DND-41 (cell line): ENCODE results near the gene FAM184B.

Experiments
- ATAC-seq: fragments of 200-7000 bp; cut with Tn5 transposase; 3 replicates; pipeline ENCODE4 v1.9.1; 2021; ENCODE audit warnings: low read depth; ENCODE audit not compliant: insufficient read depth
- DNase-seq: peaks from one replicate; pipeline ENCODE4 v3.0.0-alpha.2; 2020
- H2AFZ ChIP-seq: 2 replicates; pipeline ENCODE4 v1.6.0; 2012; ENCODE audit warnings: low read depth, low read length
- H3K27ac ChIP-seq: 2 replicates; pipeline ENCODE4 v1.5.1; 2012; ENCODE audit warnings: low read length, inconsistent platforms
- H3K27me3 ChIP-seq: fragments of 200-600 bp; sonication (generic); 2 replicates; pipeline ENCODE4 v1.6.0; 2012; ENCODE audit warnings: low read length, mild to moderate bottlenecking, inconsistent platforms; ENCODE audit not compliant: insufficient read depth, poor library complexity
- H3K36me3 ChIP-seq: 2 replicates; pipeline ENCODE4 v1.5.1; 2012; ENCODE audit warnings: low read length, inconsistent platforms; ENCODE audit not compliant: insufficient read depth
- H3K4me1 ChIP-seq: 2 replicates; pipeline ENCODE4 v1.5.1; 2012; ENCODE audit warnings: mild to moderate bottlenecking, low read length; ENCODE audit not compliant: insufficient read depth
- H3K4me2 ChIP-seq: 2 replicates; pipeline ENCODE4 v1.6.0; 2012; ENCODE audit warnings: mild to moderate bottlenecking, moderate library complexity, low read length, inconsistent platforms; ENCODE audit not compliant: insufficient read depth
- H3K4me3 ChIP-seq, 2 experiments: fragments of 200-600 bp in 1 of 2; shearing (Covaris generic) in 1 of 2; 2 replicates each; pipeline ENCODE4 v1.5.1; 2012 to 2016; ENCODE audit warnings: inconsistent platforms in 2 of 2, low read length in 2 of 2, mild to moderate bottlenecking in 2 of 2, low read depth in 1 of 2, moderate library complexity in 1 of 2
- H3K79me2 ChIP-seq: 2 replicates; pipeline ENCODE4 v1.6.0; 2012; ENCODE audit warnings: low read length, inconsistent platforms; ENCODE audit not compliant: insufficient read depth
- H3K9ac ChIP-seq: 2 replicates; pipeline ENCODE4 v1.6.0; 2012; ENCODE audit warnings: low read depth, mild to moderate bottlenecking, inconsistent platforms, low read length, moderate library complexity
- H3K9me3 ChIP-seq: 2 replicates; pipeline ENCODE4 v1.5.1; 2012; ENCODE audit warnings: low read length, moderate library complexity, mild to moderate bottlenecking, inconsistent platforms; ENCODE audit not compliant: insufficient read depth, severe bottlenecking
- H4K20me1 ChIP-seq: 2 replicates; pipeline ENCODE4 v1.6.0; 2012; ENCODE audit warnings: low read length; ENCODE audit not compliant: insufficient read depth
- CTCF ChIP-seq: IDR thresholded peaks from 2 replicates; pipeline ENCODE4 v1.5.1; 2012; ENCODE audit warnings: borderline replicate concordance, low read length, moderate library complexity, mild to moderate bottlenecking; ENCODE audit not compliant: poor library complexity, severe bottlenecking; ENCODE audit errors: extremely low read depth
- EZH2 ChIP-seq: IDR thresholded peaks from 3 replicates; pipeline ENCODE4 v1.6.1; 2012; ENCODE audit warnings: borderline replicate concordance, low read depth, mild to moderate bottlenecking, moderate library complexity, low read length, inconsistent platforms; ENCODE audit not compliant: severe bottlenecking

The FAM184B gene

GRCh38 chr4:17636341-17636695 lies 145.1 kb downstream of the FAM184B start:
- no peak overlapping the region for H3K4me3 ChIP-seq
- H3K27me3 ChIP-seq: no peaks in the 10 kb centered on the region
- H3K4me2 ChIP-seq: no peak overlapping the region
- no peak overlapping the region for H3K27ac ChIP-seq
- DNase-seq (no peak), ATAC-seq (peak; percentile 21; the same call in 2 of the 3 replicates)
- H2AFZ ChIP-seq: no peak overlapping the region
- TF ChIP-seq EZH2: no peak
- TF ChIP-seq CTCF: no peak
- no peaks in the 10 kb centered on the region for H3K4me1 ChIP-seq
- peaks cover 51% of the 10 kb centered on the region for H3K36me3 ChIP-seq
- H3K79me2 ChIP-seq: no peaks in the 10 kb centered on the region
- no peak overlapping the region for H3K9ac ChIP-seq
- no peaks in the 10 kb centered on the region for H3K9me3 ChIP-seq
- H4K20me1 ChIP-seq: peaks cover 19% of the 10 kb centered on the region

GRCh38 chr4:17635056-17635455 lies 146.4 kb downstream of the FAM184B start:
- no peak overlapping the region for H3K27ac ChIP-seq
- peaks cover 64% of the 10 kb centered on the region for H3K36me3 ChIP-seq

GRCh38 chr4:17633600-17633999 lies 147.8 kb downstream of the FAM184B start:
- Histone ChIP-seq H4K20me1 (peaks cover 24% of the 10 kb centered on the region), H3K9me3 (no peaks in the 10 kb centered on the region), H3K4me1 (no peaks in the 10 kb centered on the region), H2AFZ (no peak overlapping the region), H3K9ac (no peak overlapping the region), H3K79me2 (no peaks in the 10 kb centered on the region), H3K36me3 (peaks cover 74% of the 10 kb centered on the region), H3K4me2 (no peak overlapping the region), H3K27me3 (no peaks in the 10 kb centered on the region), H3K4me3 (no peak overlapping the region), H3K27ac (no peak overlapping the region)
- DNase-seq (no peak), ATAC-seq (no peak)
- no peak for TF ChIP-seq CTCF
- TF ChIP-seq EZH2: no peak

More at GRCh38 chr4:17635056-17635455, 146.4 kb downstream of the FAM184B start:
- DNase-seq (no peak), ATAC-seq (no peak)
- H3K27me3 ChIP-seq: no peaks in the 10 kb centered on the region
- H3K4me3 ChIP-seq: no peak overlapping the region
- H4K20me1 ChIP-seq: peaks cover 22% of the 10 kb centered on the region
- no peak overlapping the region for H3K9ac ChIP-seq
- no peak overlapping the region for H2AFZ ChIP-seq
- TF ChIP-seq EZH2 (no peak), CTCF (no peak)
- no peaks in the 10 kb centered on the region for H3K79me2 ChIP-seq
- H3K4me2 ChIP-seq: no peak overlapping the region
- H3K4me1 ChIP-seq: no peaks in the 10 kb centered on the region
- H3K9me3 ChIP-seq: no peaks in the 10 kb centered on the region

DNA sequence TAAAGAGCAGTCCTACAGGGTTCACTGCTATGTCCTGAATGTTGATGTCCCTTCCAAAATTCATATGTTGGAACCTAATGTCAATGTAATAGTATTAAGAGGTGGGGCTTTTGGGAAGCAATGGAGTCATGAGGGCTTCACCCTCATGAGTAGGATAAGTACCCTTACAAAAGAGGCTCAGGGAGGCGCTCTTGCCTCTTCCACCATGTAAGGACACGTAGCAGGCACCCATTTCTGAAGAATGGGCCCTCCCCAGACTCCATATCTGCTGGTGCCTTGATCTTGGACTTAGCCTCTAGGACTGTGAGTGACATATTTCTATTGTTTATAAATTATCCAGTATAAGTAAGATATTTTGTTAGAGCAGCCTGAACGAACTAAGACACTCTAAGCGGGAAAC lies 151.2 kb downstream of the FAM184B start:
- Histone ChIP-seq H3K27me3 (no peaks in the 10 kb centered on the region), H4K20me1 (peaks cover 14% of the 10 kb centered on the region), H3K27ac (no peak overlapping the region), H3K9ac (no peak overlapping the region), H3K79me2 (peaks cover 9% of the 10 kb centered on the region; the same call in 1 of the 2 replicates), H3K9me3 (no peaks in the 10 kb centered on the region), H3K4me1 (no peaks in the 10 kb centered on the region), H3K36me3 (peaks cover 96% of the 10 kb centered on the region), H3K4me3 (no peak overlapping the region), H2AFZ (no peak overlapping the region), H3K4me2 (no peak overlapping the region)
- no peak for ATAC-seq
- TF ChIP-seq CTCF (no peak), EZH2 (no peak)
- DNase-seq: no peak
